Activated CD4-positive, CD25-positive, alpha-beta regulatory T cell treated with anti-CD3 and anti-CD28 coated beads, Interleukin-2, amount 50 U/mL, for 72 hours (primary cell): Measurements from ENCODE around the gene ARHGAP44.
"Not testable (repeated sequence)": the region's sequence is repeated elsewhere in the genome, so short reads cannot be mapped to it uniquely, and the experiment has no call there.

Source experiments
- DNase-seq: peaks from one replicate; pipeline ENCODE4 v3.0.0; 2021

Gene ARHGAP44

GRCh38 chr17:12826431-12826830 lies 37.1 kb downstream of the ARHGAP44 start:
- DNase-seq = no peak

- DNase-seq = no peak
These were observed 41.5 kb downstream of the ARHGAP44 start for GRCh38 chr17:12830777-12831247.

GRCh38 chr17:12831839-12832238 lies 42.5 kb downstream of the ARHGAP44 start:
- no peak for DNase-seq

- no peak for DNase-seq
These were observed 49.7 kb downstream of the ARHGAP44 start for GRCh38 chr17:12839042-12839441.

GRCh38 chr17:12842936-12843335 lies 53.6 kb downstream of the ARHGAP44 start:
- no peak for DNase-seq

- no peak for DNase-seq
These were observed 61.7 kb downstream of the ARHGAP44 start for GRCh38 chr17:12850996-12851395.

- DNase-seq = no peak
These were observed 62.7 kb downstream of the ARHGAP44 start for GRCh38 chr17:12851901-12852435.

- no peak for DNase-seq
These were observed 64.6 kb downstream of the ARHGAP44 start for GRCh38 chr17:12853921-12854320.

GRCh38 chr17:12856416-12856815 lies 67.1 kb downstream of the ARHGAP44 start:
- no peak for DNase-seq

GRCh38 chr17:12857592-12857991 lies 68.3 kb downstream of the ARHGAP44 start:
- no peak for DNase-seq

GRCh38 chr17:12859520-12859919 lies 70.2 kb downstream of the ARHGAP44 start:
- DNase-seq = no peak

GRCh38 chr17:12865769-12866168 lies 76.5 kb downstream of the ARHGAP44 start:
- no peak for DNase-seq

- DNase-seq = no peak
These were observed 76.9 kb downstream of the ARHGAP44 start for GRCh38 chr17:12866244-12866643.

- DNase-seq = no peak
These were observed 78.4 kb downstream of the ARHGAP44 start for GRCh38 chr17:12867726-12868125.

- DNase-seq = not testable (repeated sequence)
These were observed 84.3 kb downstream of the ARHGAP44 start for GRCh38 chr17:12873415-12874125.

GRCh38 chr17:12877953-12878669 lies 88.8 kb downstream of the ARHGAP44 start:
- DNase-seq = no peak

- DNase-seq = not testable (repeated sequence)
These were observed 89.8 kb downstream of the ARHGAP44 start for GRCh38 chr17:12879096-12879495.

- DNase-seq = no peak
These were observed 94.2 kb downstream of the ARHGAP44 start for GRCh38 chr17:12883472-12883871.

GRCh38 chr17:12887088-12887487 lies 97.8 kb downstream of the ARHGAP44 start:
- no peak for DNase-seq

GRCh38 chr17:12896180-12896785 lies 107.0 kb downstream of the ARHGAP44 start:
- DNase-seq = no peak

GRCh38 chr17:12898110-12898509 lies 108.8 kb downstream of the ARHGAP44 start:
- DNase-seq = no peak

- no peak for DNase-seq
These were observed 110.3 kb downstream of the ARHGAP44 start for GRCh38 chr17:12899604-12900003.

- DNase-seq = no peak
These were observed 111.2 kb downstream of the ARHGAP44 start for GRCh38 chr17:12900474-12900873.

GRCh38 chr17:12902046-12902445 lies 112.7 kb downstream of the ARHGAP44 start:
- no peak for DNase-seq
